NCI-H187 treated with DMSO at 0.1 percent for 48 hours (cell line): ENCODE measurements around the gene NRF1.

Experiments used
- DNase-seq: peaks from one replicate; lab custom pipeline; 2025; lab: John Stamatoyannopoulos, UW

The NRF1 gene

GRCh38 chr7:129686063-129686462 lies 74.5 kb downstream of the NRF1 start:
- DNase-seq, result no peak

GRCh38 chr7:129688503-129689222 lies 77.1 kb downstream of the NRF1 start:
- DNase-seq, result no peak

GRCh38 chr7:129689995-129690581 lies 78.6 kb downstream of the NRF1 start:
- no peak for DNase-seq

- no peak for DNase-seq
These were observed 79.2 kb downstream of the NRF1 start for GRCh38 chr7:129690701-129691100.

GRCh38 chr7:129698516-129699418 lies 87.2 kb downstream of the NRF1 start:
- DNase-seq, result no peak

- no peak for DNase-seq
These were observed 90.8 kb downstream of the NRF1 start for GRCh38 chr7:129702316-129702715.

- DNase-seq, result no peak
These were observed 91.3 kb downstream of the NRF1 start for GRCh38 chr7:129702761-129703338.

GRCh38 chr7:129703751-129704150 lies 92.2 kb downstream of the NRF1 start:
- no peak for DNase-seq

- no peak for DNase-seq
These were observed 96.5 kb downstream of the NRF1 start for GRCh38 chr7:129707910-129708499.

- no peak for DNase-seq
These were observed 102.0 kb downstream of the NRF1 start for GRCh38 chr7:129713544-129713943.

GRCh38 chr7:129714514-129715063 lies 103.1 kb downstream of the NRF1 start:
- DNase-seq, result no peak

- DNase-seq, result no peak
These were observed 108.6 kb downstream of the NRF1 start for GRCh38 chr7:129719980-129720732.

- no peak for DNase-seq
These were observed 109.5 kb downstream of the NRF1 start for GRCh38 chr7:129721068-129721467.

- DNase-seq, result no peak
These were observed 112.2 kb downstream of the NRF1 start for GRCh38 chr7:129723679-129724078.

GRCh38 chr7:129724796-129725195 lies 113.3 kb downstream of the NRF1 start:
- no peak for DNase-seq

GRCh38 chr7:129728875-129729467 lies 117.5 kb downstream of the NRF1 start:
- DNase-seq, result no peak

GRCh38 chr7:129729511-129729910 lies 118.0 kb downstream of the NRF1 start:
- DNase-seq, result no peak

- DNase-seq, result no peak
These were observed 118.6 kb downstream of the NRF1 start for GRCh38 chr7:129730159-129730558.

- DNase-seq, result no peak
These were observed 122.9 kb downstream of the NRF1 start for GRCh38 chr7:129734400-129734799.

GRCh38 chr7:129739427-129739826 lies 127.9 kb downstream of the NRF1 start:
- DNase-seq, result no peak
